HG03175 (cell line): ENCODE measurements around the gene ERBB4.

Source experiments
- ATAC-seq: cut with Tn5 transposase; IDR thresholded peaks from one replicate; pipeline ENCODE4 v1.9.1; 2021; ENCODE audit warnings: mild to moderate bottlenecking, moderate library complexity; ENCODE audit not compliant: unreplicated experiment

Gene ERBB4

DNA sequence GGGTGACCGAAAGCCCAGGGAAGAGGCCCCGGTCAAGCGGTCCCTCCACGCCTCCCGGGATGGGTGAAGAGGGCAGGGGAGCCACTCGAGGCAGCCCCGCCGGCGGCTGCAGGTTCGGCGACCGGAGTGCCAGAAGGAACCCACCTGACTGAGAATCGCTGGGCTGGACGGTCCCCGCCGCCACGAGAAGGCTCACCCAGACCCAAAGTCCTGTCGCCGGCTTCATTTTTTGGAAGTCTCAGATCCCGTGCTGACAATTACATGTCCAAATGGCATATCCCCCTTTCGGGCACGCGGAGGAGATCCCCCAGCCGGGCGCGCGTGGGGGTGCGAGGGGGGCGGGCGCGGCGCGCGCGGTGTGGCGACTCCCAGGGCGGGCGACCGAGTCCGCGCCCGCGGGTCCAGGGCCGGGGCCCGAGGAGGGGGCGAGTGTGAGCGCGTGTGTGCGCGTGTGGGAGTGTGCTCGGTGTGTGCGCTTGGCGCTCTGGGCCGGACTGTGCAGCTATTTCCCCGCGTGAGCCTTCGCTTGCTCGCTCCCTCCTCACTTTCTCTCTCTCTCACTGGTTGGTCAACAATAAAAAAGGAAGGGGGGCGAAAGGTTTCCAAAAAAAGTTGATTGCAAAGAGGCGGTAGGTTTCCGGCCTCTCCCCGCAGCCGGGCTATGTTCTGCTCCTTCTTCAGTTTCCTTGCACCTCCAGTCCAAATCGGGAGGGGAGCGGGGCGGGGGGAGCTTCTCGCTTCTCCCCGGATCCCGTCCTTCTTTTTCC is at the start of gene ERBB4:
Gene ERBB4 (minus strand): TSS at position 498 of the 767 bp plus-strand sequence. CDS start 272 bp downstream, at position 226.
- no peak for ATAC-seq

DNA sequence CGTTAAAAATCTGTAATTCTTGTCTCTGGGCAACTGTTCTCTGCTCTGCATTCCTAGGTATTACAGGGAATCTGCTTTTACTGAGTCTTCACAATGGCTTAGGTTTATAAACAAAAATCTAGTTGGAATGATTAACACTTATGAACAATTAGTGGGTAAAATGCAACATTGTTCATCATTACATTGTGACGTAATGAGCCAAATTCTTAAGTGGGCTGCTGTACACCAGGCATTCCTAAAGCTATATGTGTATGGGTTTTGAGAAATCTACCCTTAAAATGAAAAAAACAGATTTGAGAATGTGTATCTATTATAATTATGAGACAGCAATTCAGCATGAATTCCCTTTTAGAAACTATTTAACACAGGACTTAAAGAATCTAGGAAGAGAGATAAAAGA is 41.5 kb upstream of the ERBB4 start:
- ATAC-seq = no peak

- no peak for ATAC-seq
These were observed 17.7 kb upstream of the ERBB4 start for GRCh38 chr2:212556296-212556695.

DNA sequence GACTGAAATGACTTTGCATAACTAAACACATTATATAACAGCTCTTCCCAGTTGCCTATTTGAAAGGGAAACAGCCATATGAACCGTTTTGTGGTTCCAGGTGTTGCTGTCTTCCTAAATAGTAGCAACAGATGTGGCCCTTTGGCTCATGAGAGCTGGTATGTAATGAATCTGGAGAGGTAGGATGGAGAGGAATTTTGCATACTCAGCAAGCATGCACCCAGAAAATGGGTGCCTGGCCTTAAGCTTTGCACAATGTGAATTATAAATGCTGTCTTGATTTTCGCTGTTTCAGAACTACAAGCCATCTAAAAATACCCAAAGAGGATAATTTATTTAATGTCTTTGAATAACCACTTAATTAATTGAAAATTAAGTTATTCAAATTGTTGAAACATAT is 15.6 kb upstream of the ERBB4 start:
- no peak for ATAC-seq

DNA sequence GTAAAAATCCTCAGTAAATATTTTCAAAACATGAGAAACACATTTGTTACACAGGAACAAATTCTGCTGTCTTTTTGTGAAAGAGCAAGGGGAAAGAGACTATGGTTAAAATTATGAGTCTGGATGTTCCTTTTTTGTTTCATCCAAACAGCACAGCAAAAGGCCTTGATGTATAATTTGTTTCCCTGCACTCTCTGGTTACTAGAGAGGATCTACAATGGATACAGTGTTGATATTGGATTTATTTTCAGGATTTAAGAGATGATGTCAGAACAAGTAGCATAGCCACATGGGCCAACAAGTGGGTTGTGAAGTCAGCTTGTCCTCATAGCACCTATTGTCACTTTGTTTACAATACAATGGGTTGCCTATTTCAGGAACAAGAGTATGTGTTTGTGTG is 11.3 kb upstream of the ERBB4 start:
- ATAC-seq = no peak

- ATAC-seq = no peak
These were observed 10.9 kb upstream of the ERBB4 start for GRCh38 chr2:212549463-212549862.

GRCh38 chr2:212548455-212548819 is 9.8 kb upstream of the ERBB4 start:
- peak; percentile 47 for ATAC-seq

DNA sequence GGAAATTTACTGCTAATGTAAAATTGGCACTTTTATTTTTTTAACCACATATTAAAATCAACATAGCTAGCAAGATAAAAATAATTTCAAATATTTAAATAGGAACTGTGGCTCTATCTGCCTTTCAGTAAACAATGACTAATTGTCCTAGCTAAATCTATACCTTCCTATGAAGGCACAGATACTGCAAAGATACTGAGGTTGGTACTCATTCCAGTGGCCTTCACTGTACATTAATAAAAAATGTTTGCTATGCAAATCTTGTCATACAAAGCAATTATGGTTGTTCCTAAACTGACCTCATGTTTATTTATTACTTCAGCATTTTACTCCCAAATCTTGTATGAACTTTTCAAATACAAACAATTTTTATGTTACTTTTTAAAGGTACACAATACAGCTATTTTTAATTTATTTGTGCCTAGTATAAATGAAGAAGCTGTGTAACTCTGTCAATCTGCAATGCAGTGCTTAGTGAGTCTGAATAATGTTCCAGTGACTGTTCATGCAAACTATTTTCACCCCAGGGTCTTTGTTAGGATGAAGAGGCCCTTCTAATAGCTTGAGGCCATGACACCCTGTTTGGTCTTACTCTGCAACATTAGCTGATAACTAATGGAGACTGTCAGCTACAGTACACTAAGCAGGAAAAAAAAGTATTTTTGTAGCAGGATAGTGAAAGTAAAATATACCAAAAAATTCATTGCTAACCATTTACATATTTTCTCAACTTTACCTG is 9.3 kb upstream of the ERBB4 start:
- no peak for ATAC-seq

- no peak for ATAC-seq
These were observed 8.1 kb upstream of the ERBB4 start for GRCh38 chr2:212546669-212547068.

- no peak for ATAC-seq
These were observed 1.7 kb upstream of the ERBB4 start for GRCh38 chr2:212540341-212540740.

- no peak for ATAC-seq
These were observed 674 bp upstream of the ERBB4 start for GRCh38 chr2:212539072-212539880.

DNA sequence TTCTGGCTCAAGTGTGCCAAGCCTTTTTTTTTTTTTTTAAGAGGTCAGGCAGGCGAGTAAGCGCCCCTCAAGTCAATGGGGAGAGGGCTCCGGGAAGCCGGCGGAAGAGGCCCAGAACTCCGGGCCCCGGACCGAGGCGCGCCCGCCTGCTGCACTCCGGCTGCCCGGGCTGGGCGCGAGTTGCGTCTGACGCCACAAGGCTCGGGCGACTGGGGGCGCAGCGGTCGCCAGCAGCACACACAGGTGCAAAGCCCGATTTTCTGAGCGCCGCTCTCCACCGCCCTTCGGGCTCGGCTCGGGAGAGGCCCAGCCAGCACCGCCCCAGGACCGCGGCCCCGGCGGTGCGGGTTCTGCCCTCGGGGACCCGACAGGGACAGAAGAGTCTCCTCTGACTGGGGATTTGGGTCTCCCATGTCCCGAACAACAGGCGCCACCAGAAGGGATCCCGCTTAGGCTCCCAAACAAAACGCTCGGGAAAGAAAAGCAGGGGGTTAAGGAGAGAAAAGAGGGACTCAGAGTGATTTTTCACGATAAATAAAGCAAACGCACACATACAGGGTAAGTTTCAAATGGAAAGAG is 787 bp downstream of the ERBB4 start:
- no peak for ATAC-seq

GRCh38 chr2:212536817-212537725 is 1.5 kb downstream of the ERBB4 start:
- ATAC-seq = no peak

- no peak for ATAC-seq
These were observed 2.4 kb downstream of the ERBB4 start for GRCh38 chr2:212535996-212536816.

- no peak for ATAC-seq
These were observed 4.3 kb downstream of the ERBB4 start for GRCh38 chr2:212534336-212534735.

- ATAC-seq = no peak
These were observed 6.0 kb downstream of the ERBB4 start for GRCh38 chr2:212532585-212532984.

- no peak for ATAC-seq
These were observed 6.5 kb downstream of the ERBB4 start for GRCh38 chr2:212532087-212532486.

- ATAC-seq = no peak
These were observed 7.1 kb downstream of the ERBB4 start for GRCh38 chr2:212531499-212531898.

- no peak for ATAC-seq
These were observed 7.6 kb downstream of the ERBB4 start for GRCh38 chr2:212530991-212531390.
